ENCODE measurements around the gene MRTFB.

DNA sequence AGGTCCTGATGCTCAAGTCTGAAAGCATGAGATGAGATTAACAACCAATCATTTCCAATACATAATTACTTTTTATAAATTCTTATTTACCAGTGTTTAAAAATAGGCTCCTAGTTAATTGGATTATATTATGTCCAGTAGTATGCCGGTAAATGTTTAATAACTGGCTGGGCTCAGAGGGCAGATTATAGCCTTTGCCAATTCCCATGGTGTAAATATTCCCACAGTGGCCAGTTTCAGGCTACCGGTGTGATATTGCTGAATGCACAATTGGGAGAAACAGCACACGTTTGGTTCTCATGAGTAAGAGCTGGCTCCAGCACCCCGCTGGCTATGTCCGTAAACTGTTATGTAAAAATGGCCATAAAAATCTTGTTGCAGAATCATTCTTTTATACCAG is 167.6 kb downstream of the MRTFB start:
- TF ChIP-seq CTCF (conservative IDR thresholded peaks at IDR 0.05; ENCODE audit: low read depth in 2 of 2), result no peak
- TF ChIP-seq EZH2 (IDR thresholded peaks at IDR 0.05; ENCODE audit: low read depth, unreplicated experiment), result no peak
- TF ChIP-seq EZH2phosphoT487 (IDR thresholded peaks at IDR 0.05; ENCODE audit: unreplicated experiment), result no peak
- no peak for TF ChIP-seq CREB1 (CRISPR knock-in tag; IDR thresholded peaks at IDR 0.05; ENCODE audit: low read depth)
- no peak for TF ChIP-seq ZNF114 (CRISPR knock-in tag; IDR thresholded peaks at IDR 0.05)
- TF ChIP-seq, protein P1, sequence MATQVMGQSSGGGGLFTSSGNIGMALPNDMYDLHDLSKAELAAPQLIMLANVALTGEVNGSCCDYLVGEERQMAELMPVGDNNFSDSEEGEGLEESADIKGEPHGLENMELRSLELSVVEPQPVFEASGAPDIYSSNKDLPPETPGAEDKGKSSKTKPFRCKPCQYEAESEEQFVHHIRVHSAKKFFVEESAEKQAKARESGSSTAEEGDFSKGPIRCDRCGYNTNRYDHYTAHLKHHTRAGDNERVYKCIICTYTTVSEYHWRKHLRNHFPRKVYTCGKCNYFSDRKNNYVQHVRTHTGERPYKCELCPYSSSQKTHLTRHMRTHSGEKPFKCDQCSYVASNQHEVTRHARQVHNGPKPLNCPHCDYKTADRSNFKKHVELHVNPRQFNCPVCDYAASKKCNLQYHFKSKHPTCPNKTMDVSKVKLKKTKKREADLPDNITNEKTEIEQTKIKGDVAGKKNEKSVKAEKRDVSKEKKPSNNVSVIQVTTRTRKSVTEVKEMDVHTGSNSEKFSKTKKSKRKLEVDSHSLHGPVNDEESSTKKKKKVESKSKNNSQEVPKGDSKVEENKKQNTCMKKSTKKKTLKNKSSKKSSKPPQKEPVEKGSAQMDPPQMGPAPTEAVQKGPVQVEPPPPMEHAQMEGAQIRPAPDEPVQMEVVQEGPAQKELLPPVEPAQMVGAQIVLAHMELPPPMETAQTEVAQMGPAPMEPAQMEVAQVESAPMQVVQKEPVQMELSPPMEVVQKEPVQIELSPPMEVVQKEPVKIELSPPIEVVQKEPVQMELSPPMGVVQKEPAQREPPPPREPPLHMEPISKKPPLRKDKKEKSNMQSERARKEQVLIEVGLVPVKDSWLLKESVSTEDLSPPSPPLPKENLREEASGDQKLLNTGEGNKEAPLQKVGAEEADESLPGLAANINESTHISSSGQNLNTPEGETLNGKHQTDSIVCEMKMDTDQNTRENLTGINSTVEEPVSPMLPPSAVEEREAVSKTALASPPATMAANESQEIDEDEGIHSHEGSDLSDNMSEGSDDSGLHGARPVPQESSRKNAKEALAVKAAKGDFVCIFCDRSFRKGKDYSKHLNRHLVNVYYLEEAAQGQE (IDR thresholded peaks at IDR 0.05; ENCODE audit: unreplicated experiment), result no peak
- no peak for TF ChIP-seq POLR2AphosphoS5 (IDR thresholded peaks at IDR 0.05; ENCODE audit: low read depth)
- TF ChIP-seq NANOG (IDR thresholded peaks at IDR 0.05; ENCODE audit: borderline replicate concordance), result no peak
- TF ChIP-seq, protein P2, sequence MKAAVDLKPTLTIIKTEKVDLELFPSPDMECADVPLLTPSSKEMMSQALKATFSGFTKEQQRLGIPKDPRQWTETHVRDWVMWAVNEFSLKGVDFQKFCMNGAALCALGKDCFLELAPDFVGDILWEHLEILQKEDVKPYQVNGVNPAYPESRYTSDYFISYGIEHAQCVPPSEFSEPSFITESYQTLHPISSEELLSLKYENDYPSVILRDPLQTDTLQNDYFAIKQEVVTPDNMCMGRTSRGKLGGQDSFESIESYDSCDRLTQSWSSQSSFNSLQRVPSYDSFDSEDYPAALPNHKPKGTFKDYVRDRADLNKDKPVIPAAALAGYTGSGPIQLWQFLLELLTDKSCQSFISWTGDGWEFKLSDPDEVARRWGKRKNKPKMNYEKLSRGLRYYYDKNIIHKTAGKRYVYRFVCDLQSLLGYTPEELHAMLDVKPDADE (IDR thresholded peaks at IDR 0.05), result no peak
